Measurements from ENCODE around the gene NUP54. TPM values are rescaled to one million over a fixed set of nuclear protein-coding genes. Genes with fewer than 3 reads are reported as not detected.

Gene NUP54
- total RNA-seq, 4 donors from 2014 or later: 32.2 to 58.0 (median 40.8) TPM

DNA sequence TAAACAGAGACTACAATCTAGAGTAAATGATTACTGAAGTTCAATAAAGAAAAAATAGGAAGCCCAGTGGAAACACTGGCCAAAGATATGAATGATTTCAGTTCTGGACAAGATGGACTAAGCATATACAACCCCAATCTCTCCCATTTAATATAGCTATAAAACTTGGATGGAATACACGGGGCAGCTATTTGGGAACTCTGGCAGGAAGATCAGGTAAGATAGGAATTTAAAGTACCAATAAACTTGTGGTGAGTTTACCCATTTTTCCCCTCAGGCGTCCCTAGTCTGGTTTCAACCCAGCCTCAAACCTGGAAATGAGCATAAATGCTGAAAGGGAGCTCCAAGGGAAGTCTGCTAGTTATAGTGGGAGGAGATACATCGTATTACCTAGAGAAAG lies 20.4 kb downstream of the NUP54 start:
- ATAC-seq: no peak
- H3K36me3 ChIP-seq: peaks cover 0 to 69% of the 10 kb centered on the region in 2 donors
- H3K9me3 ChIP-seq: no peaks in the 10 kb centered on the region
- no peaks in the 10 kb centered on the region for H3K4me1 ChIP-seq
- WGBS, 2 donors (ENCODE audit: low coverage in 1 of 2): 100% methylated on average over 3 of the region's 3 CpGs
- TF ChIP-seq, protein P1, sequence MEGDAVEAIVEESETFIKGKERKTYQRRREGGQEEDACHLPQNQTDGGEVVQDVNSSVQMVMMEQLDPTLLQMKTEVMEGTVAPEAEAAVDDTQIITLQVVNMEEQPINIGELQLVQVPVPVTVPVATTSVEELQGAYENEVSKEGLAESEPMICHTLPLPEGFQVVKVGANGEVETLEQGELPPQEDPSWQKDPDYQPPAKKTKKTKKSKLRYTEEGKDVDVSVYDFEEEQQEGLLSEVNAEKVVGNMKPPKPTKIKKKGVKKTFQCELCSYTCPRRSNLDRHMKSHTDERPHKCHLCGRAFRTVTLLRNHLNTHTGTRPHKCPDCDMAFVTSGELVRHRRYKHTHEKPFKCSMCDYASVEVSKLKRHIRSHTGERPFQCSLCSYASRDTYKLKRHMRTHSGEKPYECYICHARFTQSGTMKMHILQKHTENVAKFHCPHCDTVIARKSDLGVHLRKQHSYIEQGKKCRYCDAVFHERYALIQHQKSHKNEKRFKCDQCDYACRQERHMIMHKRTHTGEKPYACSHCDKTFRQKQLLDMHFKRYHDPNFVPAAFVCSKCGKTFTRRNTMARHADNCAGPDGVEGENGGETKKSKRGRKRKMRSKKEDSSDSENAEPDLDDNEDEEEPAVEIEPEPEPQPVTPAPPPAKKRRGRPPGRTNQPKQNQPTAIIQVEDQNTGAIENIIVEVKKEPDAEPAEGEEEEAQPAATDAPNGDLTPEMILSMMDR (IDR thresholded peaks at IDR 0.05): no peak
- TF ChIP-seq EP300 (IDR thresholded peaks at IDR 0.05): no peak
- TF ChIP-seq POLR2AphosphoS5 (IDR thresholded peaks at IDR 0.05): no peak
- no peak for TF ChIP-seq POLR2A (IDR thresholded peaks at IDR 0.05)
- no peaks in the 10 kb centered on the region for H3K27me3 ChIP-seq
- no peak overlapping the region for H3K4me3 ChIP-seq
- H3K27ac ChIP-seq: no peak overlapping the region

DNA sequence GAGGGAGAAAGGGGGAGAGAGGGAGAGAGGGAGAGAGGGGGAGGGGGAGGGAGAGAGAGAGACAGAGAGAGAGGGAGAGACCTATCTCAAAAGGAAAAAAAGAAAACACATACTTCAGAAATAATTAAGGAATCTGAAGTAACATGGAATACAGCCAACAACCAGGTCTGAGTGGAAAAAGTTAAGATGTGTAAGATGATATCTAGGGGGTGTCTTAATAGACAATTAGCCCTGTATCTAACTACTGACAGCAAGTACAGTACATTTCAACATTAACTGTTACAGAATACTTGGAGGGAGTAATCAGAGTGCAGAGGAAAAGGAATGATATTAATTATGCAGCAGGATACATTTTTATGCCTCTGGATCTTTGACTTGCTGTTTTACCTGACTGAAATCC lies 22.4 kb downstream of the NUP54 start:
- TF ChIP-seq, protein P1 (IDR thresholded peaks at IDR 0.05): no peak
- no peak for TF ChIP-seq POLR2A (IDR thresholded peaks at IDR 0.05)
- TF ChIP-seq EP300 (IDR thresholded peaks at IDR 0.05): no peak
- no peak for TF ChIP-seq POLR2AphosphoS5 (IDR thresholded peaks at IDR 0.05)
- no peak overlapping the region for H3K27ac ChIP-seq
- H3K4me1 ChIP-seq: no peaks in the 10 kb centered on the region
- H3K9me3 ChIP-seq: no peaks in the 10 kb centered on the region
- H3K27me3 ChIP-seq: no peaks in the 10 kb centered on the region
- H3K36me3 ChIP-seq: peaks cover 0 to 73% of the 10 kb centered on the region in 2 donors
- no peak overlapping the region for H3K4me3 ChIP-seq
- no peak for ATAC-seq

DNA sequence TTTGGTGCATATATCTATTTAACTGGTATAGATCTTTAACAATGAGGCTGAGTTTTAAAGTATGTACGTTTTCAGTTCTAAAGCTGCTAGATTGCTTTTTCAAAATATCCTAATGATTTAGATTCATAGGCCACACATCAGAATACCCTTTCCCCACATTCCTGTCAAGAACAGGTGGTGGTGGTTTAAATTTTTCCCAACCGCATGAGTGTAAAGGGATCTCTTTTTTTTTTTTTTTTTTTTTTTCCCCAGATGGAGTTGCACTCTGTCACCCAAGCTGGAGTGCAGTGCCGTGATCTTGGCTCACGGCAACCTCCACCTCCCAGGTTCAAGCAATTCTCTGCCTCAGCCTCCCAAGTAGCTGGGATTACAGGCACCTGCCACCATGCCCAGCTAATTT lies 28.0 kb downstream of the NUP54 start:
- TF ChIP-seq, protein P1 (IDR thresholded peaks at IDR 0.05): no peak

DNA sequence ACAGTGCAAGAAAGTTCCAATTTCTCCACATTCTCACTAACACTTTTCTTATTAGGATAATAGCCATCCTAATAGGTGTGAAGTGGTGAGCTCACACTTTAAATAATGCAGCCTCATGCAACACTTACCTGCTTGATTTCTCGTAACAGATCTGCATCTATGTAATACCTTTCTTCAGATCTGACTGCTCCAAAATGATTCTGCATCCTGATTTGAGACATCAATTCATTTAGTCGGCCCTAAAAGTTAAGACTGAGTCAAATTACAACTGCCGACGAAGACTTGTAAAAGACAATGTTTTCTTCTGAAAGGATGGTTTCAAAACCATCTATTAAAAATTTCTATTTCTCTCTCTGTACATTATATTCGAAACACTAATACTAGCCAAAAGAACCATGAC lies 30.7 kb downstream of the NUP54 start:
- Histone ChIP-seq H3K9me3 (no peaks in the 10 kb centered on the region), H3K27ac (no peak overlapping the region), H3K36me3 (peaks cover 0 to 94% of the 10 kb centered on the region in 2 donors), H3K27me3 (no peaks in the 10 kb centered on the region), H3K4me3 (no peak overlapping the region), H3K4me1 (no peaks in the 10 kb centered on the region)
- 83 to 100% methylated on average over 5 of the region's 5 CpGs for WGBS, 2 donors (ENCODE audit: low coverage in 1 of 2)
- TF ChIP-seq POLR2A (IDR thresholded peaks at IDR 0.05): no peak
- no peak for TF ChIP-seq EP300 (IDR thresholded peaks at IDR 0.05)
- TF ChIP-seq, protein P1 (IDR thresholded peaks at IDR 0.05): no peak
- TF ChIP-seq POLR2AphosphoS5 (IDR thresholded peaks at IDR 0.05): no peak
- no peak for ATAC-seq

More for the DNA sequence above, 28.0 kb downstream of the NUP54 start:
- no peaks in the 10 kb centered on the region for H3K27me3 ChIP-seq
- no peak overlapping the region for H3K4me3 ChIP-seq
- WGBS, 2 donors (ENCODE audit: low coverage in 1 of 2): 90 to 92% methylated on average over 3 to 4 of the region's 4 CpGs
- H3K27ac ChIP-seq: no peak overlapping the region
- H3K4me1 ChIP-seq: no peaks in the 10 kb centered on the region
- H3K36me3 ChIP-seq: peaks cover 0 to 96% of the 10 kb centered on the region in 2 donors
- no peaks in the 10 kb centered on the region for H3K9me3 ChIP-seq
- no peak for ATAC-seq

DNA sequence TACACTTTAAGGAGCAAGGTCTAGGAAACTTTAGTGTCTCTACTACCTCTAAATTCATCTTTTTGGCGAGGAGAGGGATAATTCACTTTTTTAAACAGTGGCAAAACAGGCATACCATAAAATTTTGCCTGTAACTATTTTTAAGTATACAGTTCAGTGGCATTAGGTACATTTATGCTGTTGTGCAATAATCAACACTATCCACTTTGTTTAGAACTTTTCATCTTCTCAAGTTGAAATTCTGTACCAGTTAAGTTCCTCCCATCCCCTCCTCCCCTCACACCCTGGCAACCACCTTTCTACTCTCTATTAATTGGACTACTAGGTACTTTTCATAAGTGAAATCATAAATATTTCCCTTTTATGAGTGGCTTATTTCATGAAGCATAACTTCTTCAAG lies 31.4 kb downstream of the NUP54 start:
- Histone ChIP-seq H3K4me3 (no peak overlapping the region), H3K36me3 (peaks cover 0 to 88% of the 10 kb centered on the region in 2 donors), H3K27me3 (no peaks in the 10 kb centered on the region), H3K9me3 (no peaks in the 10 kb centered on the region), H3K4me1 (no peaks in the 10 kb centered on the region), H3K27ac (no peak overlapping the region)
- 100% methylated on average over 1 of the region's 1 CpG for WGBS, 2 donors (ENCODE audit: low coverage in 1 of 2)
- TF ChIP-seq POLR2AphosphoS5 (IDR thresholded peaks at IDR 0.05) (no peak), POLR2A (IDR thresholded peaks at IDR 0.05) (no peak), EP300 (IDR thresholded peaks at IDR 0.05) (no peak)
- TF ChIP-seq, protein P1 (IDR thresholded peaks at IDR 0.05): no peak
- no peak for ATAC-seq

Measured in gastroesophageal sphincter (tissue), 4 donors.